Activated CD8-positive, alpha-beta memory T cell treated with anti-CD3 and anti-CD28 coated beads, Interleukin-2, amount 10 ng/mL, durations not matched to agents 7 days and 5 days (primary cell): ENCODE measurements around the gene CPPED1. TPM values are rescaled to one million over a fixed set of nuclear protein-coding genes. Genes with fewer than 3 reads are reported as not detected.
A peak's percentile ranks its signal among the peaks of the same experiment; 100 is the strongest.

Experiments
- ATAC-seq: fragments of 150-1000 bp; cut with Tn5 transposase; one replicate; pipeline ENCODE4 v1.10.0; 2021; ENCODE audit warnings: moderate library complexity
- CTCF ChIA-PET: fragments of 350-600 bp; sonication (Branson Sonifier 250); formaldehyde crosslinking; loops from one replicate; lab custom pipeline; 2021; ENCODE audit warnings: antibody characterized with exemption; lab: Charles Lee
- DNase-seq: peaks from one replicate; pipeline ENCODE4 v3.0.0-alpha.2; 2020
- H3K27ac Mint-ChIP-seq: one replicate; pipeline ENCODE4 v1.8.0; 2021; ENCODE audit warnings: mild to moderate bottlenecking, mixed read lengths
- H3K27me3 Mint-ChIP-seq: one replicate; pipeline ENCODE4 v1.8.0; 2021; ENCODE audit warnings: mixed read lengths
- H3K36me3 Mint-ChIP-seq: one replicate; pipeline ENCODE4 v1.8.0; 2021; ENCODE audit warnings: mild to moderate bottlenecking, mixed read lengths
- H3K4me1 Mint-ChIP-seq: one replicate; pipeline ENCODE4 v1.8.0; 2021; ENCODE audit warnings: mixed read lengths
- H3K4me3 Mint-ChIP-seq: one replicate; pipeline ENCODE4 v1.8.0; 2021; ENCODE audit warnings: mild to moderate bottlenecking, moderate library complexity, mixed read lengths
- H3K9me3 Mint-ChIP-seq: one replicate; pipeline ENCODE4 v1.8.0; 2022; ENCODE audit warnings: low read depth, mixed read lengths
- total RNA-seq, 2 experiments: library from RNA; stranded (reverse); gene quantifications; one replicate each; pipeline ENCODE4 v1.2.3, GENCODE V29; 2021

Gene CPPED1
- total RNA-seq, 2 experiments from 2014 or later: 20.5 to 21.5 TPM

- H3K27me3 Mint-ChIP-seq: no peaks in the 10 kb centered on the region
- H3K9me3 Mint-ChIP-seq: peaks cover 2% of the 10 kb centered on the region
- DNase-seq (no peak), ATAC-seq (no peak)
- no peak overlapping the region for H3K4me3 Mint-ChIP-seq
- peaks cover 13% of the 10 kb centered on the region for H3K36me3 Mint-ChIP-seq
- CTCF ChIA-PET: no interaction called here
- H3K27ac Mint-ChIP-seq: no peak overlapping the region
- H3K4me1 Mint-ChIP-seq: peaks cover 17% of the 10 kb centered on the region
These were observed 127.8 kb downstream of the CPPED1 start for GRCh38 chr16:12675852-12676251.

GRCh38 chr16:12675046-12675445, 128.6 kb downstream of the CPPED1 start:
- Mint-ChIP-seq H3K27ac (no peak overlapping the region), H3K9me3 (peaks cover 3% of the 10 kb centered on the region), H3K4me1 (peaks cover 17% of the 10 kb centered on the region), H3K36me3 (peaks cover 16% of the 10 kb centered on the region), H3K4me3 (no peak overlapping the region), H3K27me3 (no peaks in the 10 kb centered on the region)
- CTCF ChIA-PET: no interaction called here
- DNase-seq (no peak), ATAC-seq (no peak)

GRCh38 chr16:12674524-12674923, 129.2 kb downstream of the CPPED1 start:
- no peak overlapping the region for H3K27ac Mint-ChIP-seq
- DNase-seq (no peak), ATAC-seq (no peak)
- H3K27me3 Mint-ChIP-seq: no peaks in the 10 kb centered on the region
- H3K4me1 Mint-ChIP-seq: peaks cover 17% of the 10 kb centered on the region
- peaks cover 3% of the 10 kb centered on the region for H3K9me3 Mint-ChIP-seq
- peaks cover 19% of the 10 kb centered on the region for H3K36me3 Mint-ChIP-seq
- H3K4me3 Mint-ChIP-seq: no peak overlapping the region
- CTCF ChIA-PET: no interaction called here

GRCh38 chr16:12674071-12674470, 129.6 kb downstream of the CPPED1 start:
- Mint-ChIP-seq H3K9me3 (peaks cover 3% of the 10 kb centered on the region), H3K27me3 (no peaks in the 10 kb centered on the region), H3K36me3 (peaks cover 22% of the 10 kb centered on the region), H3K4me1 (peaks cover 17% of the 10 kb centered on the region), H3K27ac (no peak overlapping the region), H3K4me3 (no peak overlapping the region)
- ATAC-seq (no peak), DNase-seq (no peak)
- CTCF ChIA-PET: no interaction called here

GRCh38 chr16:12673466-12673865, 130.2 kb downstream of the CPPED1 start:
- ATAC-seq (no peak), DNase-seq (no peak)
- Mint-ChIP-seq H3K9me3 (peaks cover 5% of the 10 kb centered on the region), H3K27me3 (no peaks in the 10 kb centered on the region), H3K4me3 (no peak overlapping the region), H3K36me3 (peaks cover 28% of the 10 kb centered on the region), H3K4me1 (peaks cover 17% of the 10 kb centered on the region), H3K27ac (no peak overlapping the region)
- CTCF ChIA-PET: no interaction called here

- Mint-ChIP-seq H3K27ac (no peak overlapping the region), H3K36me3 (peaks cover 26% of the 10 kb centered on the region), H3K4me1 (peaks cover 17% of the 10 kb centered on the region), H3K9me3 (peaks cover 5% of the 10 kb centered on the region), H3K27me3 (no peaks in the 10 kb centered on the region), H3K4me3 (no peak overlapping the region)
- CTCF ChIA-PET: no interaction called here
- no peak for ATAC-seq
- no peak for DNase-seq
These were observed 130.7 kb downstream of the CPPED1 start for GRCh38 chr16:12672986-12673385.

GRCh38 chr16:12669908-12670307, 133.8 kb downstream of the CPPED1 start:
- H3K27me3 Mint-ChIP-seq: no peaks in the 10 kb centered on the region
- H3K27ac Mint-ChIP-seq: no peak overlapping the region
- no peak overlapping the region for H3K4me3 Mint-ChIP-seq
- ATAC-seq (no peak), DNase-seq (no peak)
- CTCF ChIA-PET: interaction anchor here (1.0 kb wide), 1 partner anchor 19 kb away, joined by 4 read pairs; no protein-coding TSS in a partner anchor
- H3K36me3 Mint-ChIP-seq: peaks cover 30% of the 10 kb centered on the region
- no peaks in the 10 kb centered on the region for H3K4me1 Mint-ChIP-seq
- peaks cover 16% of the 10 kb centered on the region for H3K9me3 Mint-ChIP-seq

GRCh38 chr16:12667909-12668308, 135.8 kb downstream of the CPPED1 start:
- Mint-ChIP-seq H3K4me3 (no peak overlapping the region), H3K9me3 (peaks cover 23% of the 10 kb centered on the region), H3K27me3 (no peaks in the 10 kb centered on the region), H3K4me1 (no peaks in the 10 kb centered on the region), H3K27ac (no peak overlapping the region), H3K36me3 (peaks cover 47% of the 10 kb centered on the region)
- CTCF ChIA-PET: no interaction called here
- DNase-seq (no peak), ATAC-seq (no peak)

- ATAC-seq (no peak), DNase-seq (no peak)
- Mint-ChIP-seq H3K27me3 (no peaks in the 10 kb centered on the region), H3K4me3 (no peak overlapping the region), H3K36me3 (peaks cover 49% of the 10 kb centered on the region), H3K4me1 (no peaks in the 10 kb centered on the region), H3K27ac (no peak overlapping the region), H3K9me3 (peaks cover 21% of the 10 kb centered on the region)
- CTCF ChIA-PET: no interaction called here
These were observed 139.4 kb downstream of the CPPED1 start for GRCh38 chr16:12664164-12664733.

- Mint-ChIP-seq H3K27me3 (no peaks in the 10 kb centered on the region), H3K36me3 (peaks cover 30% of the 10 kb centered on the region), H3K27ac (no peak overlapping the region), H3K4me3 (no peak overlapping the region), H3K4me1 (no peaks in the 10 kb centered on the region), H3K9me3 (peaks cover 10% of the 10 kb centered on the region)
- DNase-seq (peak; percentile 52), ATAC-seq (no peak)
- CTCF ChIA-PET: no interaction called here
These were observed 142.0 kb downstream of the CPPED1 start for GRCh38 chr16:12661656-12662172.

GRCh38 chr16:12659871-12660270, 143.8 kb downstream of the CPPED1 start:
- Mint-ChIP-seq H3K4me1 (no peaks in the 10 kb centered on the region), H3K9me3 (peaks cover 7% of the 10 kb centered on the region), H3K27ac (no peak overlapping the region), H3K4me3 (no peak overlapping the region), H3K27me3 (no peaks in the 10 kb centered on the region), H3K36me3 (peaks cover 25% of the 10 kb centered on the region)
- CTCF ChIA-PET: no interaction called here
- no peak for DNase-seq
- ATAC-seq: no peak

- Mint-ChIP-seq H3K27ac (no peak overlapping the region), H3K9me3 (no peaks in the 10 kb centered on the region), H3K4me1 (no peaks in the 10 kb centered on the region), H3K36me3 (peaks cover 13% of the 10 kb centered on the region), H3K4me3 (no peak overlapping the region), H3K27me3 (peaks cover 2% of the 10 kb centered on the region)
- CTCF ChIA-PET: no interaction called here
- DNase-seq (no peak), ATAC-seq (no peak)
These were observed 145.2 kb downstream of the CPPED1 start for GRCh38 chr16:12658506-12658905.

- ATAC-seq (no peak), DNase-seq (no peak)
- Mint-ChIP-seq H3K9me3 (no peaks in the 10 kb centered on the region), H3K4me3 (no peak overlapping the region), H3K27me3 (peaks cover 11% of the 10 kb centered on the region), H3K27ac (no peak overlapping the region), H3K4me1 (no peaks in the 10 kb centered on the region), H3K36me3 (peaks cover 3% of the 10 kb centered on the region)
- CTCF ChIA-PET: no interaction called here
These were observed 148.2 kb downstream of the CPPED1 start for GRCh38 chr16:12655537-12655936.

- ATAC-seq: no peak
- CTCF ChIA-PET: no interaction called here
- no peak overlapping the region for H3K4me3 Mint-ChIP-seq
- no peak overlapping the region for H3K27ac Mint-ChIP-seq
- H3K36me3 Mint-ChIP-seq: no peaks in the 10 kb centered on the region
- H3K27me3 Mint-ChIP-seq: peaks cover 14% of the 10 kb centered on the region
- DNase-seq: no peak
- no peaks in the 10 kb centered on the region for H3K4me1 Mint-ChIP-seq
- no peaks in the 10 kb centered on the region for H3K9me3 Mint-ChIP-seq
These were observed 149.8 kb downstream of the CPPED1 start for GRCh38 chr16:12653820-12654392.
